Left renal pelvis (tissue), 4 donors: ENCODE results near the gene SMOC1. TPM values are rescaled to one million over a fixed set of nuclear protein-coding genes. Genes with fewer than 3 reads are reported as not detected.

Experiments
- DNase-seq, 4 donors: peaks; one replicate each; pipeline ENCODE4 v3.0.0-alpha.2; 2013; ENCODE audit warnings: low read depth in 4 of 4, low spot score in 3 of 4
- polyA plus RNA-seq, 4 donors: library from polyadenylated mRNA; unstranded; fragments of 120-200 nt; gene quantifications; one replicate each; pipeline ENCODE4 v1.2.1, GENCODE V29; 2013; ENCODE audit not compliant: insufficient read length in 4 of 4

The SMOC1 gene
- polyA plus RNA-seq, 4 donors: 1.6 to 2.4 (median 2.2) TPM

DNA sequence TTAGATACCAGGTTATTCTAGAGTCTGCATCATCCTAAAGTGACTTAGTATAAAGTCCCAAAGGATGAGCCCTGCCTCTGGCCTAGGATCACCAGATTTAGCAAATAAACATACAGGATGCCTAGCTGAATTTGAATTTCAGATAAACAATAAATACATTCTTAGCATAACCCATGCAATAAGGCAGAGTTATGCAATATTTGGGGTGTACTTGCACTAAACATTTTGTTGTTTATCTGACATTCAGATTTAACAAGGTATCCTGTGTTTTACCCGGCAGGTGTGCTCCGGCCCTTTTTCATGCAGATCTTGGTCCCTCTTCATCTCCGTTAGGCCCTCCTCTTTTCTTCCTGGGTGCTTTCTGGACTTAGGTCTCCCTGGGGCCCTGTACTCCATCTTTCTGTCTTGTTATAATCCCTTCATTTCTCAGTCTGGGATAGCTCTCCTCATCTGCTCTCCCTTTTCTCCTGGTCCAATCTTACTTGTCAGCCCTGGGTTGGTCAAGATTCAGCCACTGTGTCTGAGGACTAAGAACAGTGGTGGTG is 18.1 kb upstream of the SMOC1 start:
- no peak for DNase-seq

DNA sequence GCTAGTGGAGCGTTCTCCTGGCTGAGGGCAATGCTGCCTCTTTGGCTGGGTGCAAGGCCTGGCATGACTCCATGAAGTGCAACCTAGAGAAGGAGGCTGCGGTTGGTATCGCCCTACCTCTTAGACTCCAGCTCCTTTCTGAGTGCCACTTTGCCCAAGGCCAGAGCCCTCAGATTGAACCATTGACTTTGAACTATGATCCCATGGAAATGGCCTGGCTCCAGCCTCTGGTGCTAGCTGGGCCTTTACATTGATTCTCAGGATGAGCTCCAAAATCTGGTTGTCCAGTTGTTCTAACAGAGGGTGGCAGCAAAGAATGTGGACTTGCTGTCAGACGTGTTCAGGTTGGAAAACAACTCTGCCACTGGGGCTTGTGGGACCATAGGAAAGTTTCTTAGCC is 16.1 kb upstream of the SMOC1 start:
- DNase-seq: no peak

- DNase-seq: no peak
These were observed 13.4 kb upstream of the SMOC1 start for GRCh38 chr14:69865701-69866365.

DNA sequence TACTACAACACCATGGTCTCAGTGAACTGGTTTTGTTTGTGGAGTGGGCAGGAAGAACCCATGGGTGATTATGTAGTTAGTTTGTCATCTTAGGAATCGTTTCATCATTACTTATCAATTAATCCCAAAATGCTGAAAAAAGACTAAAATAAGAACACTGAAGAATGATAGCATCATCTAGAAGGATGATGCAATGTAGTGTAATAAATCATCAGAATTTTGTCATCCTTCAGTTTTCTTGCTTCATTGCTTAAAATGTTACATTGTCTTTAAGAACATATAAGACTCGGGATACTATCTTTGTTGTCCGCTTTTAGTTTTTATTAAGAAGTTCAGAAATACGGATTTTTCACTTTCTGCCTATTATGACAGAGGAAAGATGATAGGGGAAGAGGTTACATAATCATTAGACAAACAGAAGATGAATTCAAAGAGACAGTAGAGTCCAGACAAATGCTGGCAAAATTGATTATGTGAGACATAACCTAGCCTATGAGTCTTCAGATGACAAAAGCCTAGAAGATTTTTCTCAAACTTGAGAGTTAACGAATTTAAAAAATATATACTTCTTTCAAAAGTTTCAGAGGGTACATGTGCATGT is 10.8 kb upstream of the SMOC1 start:
- no peak for DNase-seq

- no peak for DNase-seq
These were observed 8.6 kb upstream of the SMOC1 start for GRCh38 chr14:69870613-69871012.

DNA sequence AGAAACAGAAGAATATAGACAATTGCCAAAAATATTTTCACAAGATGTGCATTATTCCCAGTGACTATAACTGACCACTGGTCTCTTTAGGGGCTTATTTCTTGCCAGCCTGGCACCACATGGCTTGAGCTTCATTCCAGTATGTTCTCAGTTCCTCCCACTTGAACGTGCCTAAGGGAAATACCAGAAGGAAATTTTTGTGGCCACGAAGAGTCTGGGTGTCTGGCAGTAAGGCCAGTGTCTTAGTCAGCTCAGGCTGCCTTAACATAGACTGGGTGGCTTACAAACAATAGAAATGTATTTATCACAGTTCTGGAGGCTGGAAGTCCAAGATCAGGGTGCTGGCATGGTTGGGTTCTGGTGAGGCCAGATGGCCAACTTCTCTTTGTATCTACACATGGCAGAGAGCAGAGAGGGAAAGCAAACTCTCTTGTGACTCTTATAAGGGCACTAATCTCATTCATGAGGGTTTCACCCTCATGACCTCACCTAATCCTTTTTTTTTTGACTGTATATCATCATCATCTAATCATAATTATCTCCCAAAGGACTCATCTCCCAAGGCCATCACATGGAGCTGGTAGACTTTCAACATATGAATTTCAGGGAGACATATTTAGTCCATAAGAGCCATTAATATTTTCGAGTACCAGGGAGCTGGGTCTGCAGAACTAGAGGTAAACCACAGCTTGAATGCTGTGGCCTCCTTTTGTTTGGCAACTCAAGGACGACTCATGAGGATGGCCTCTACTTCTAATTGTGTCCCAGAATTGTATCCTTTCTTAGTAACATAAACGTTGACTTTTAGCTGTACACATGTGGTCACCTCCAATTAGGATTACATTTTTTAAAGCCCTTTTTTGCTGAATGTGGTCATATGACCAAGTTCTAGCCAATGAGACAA is 5.1 kb upstream of the SMOC1 start:
- no peak for DNase-seq

DNA sequence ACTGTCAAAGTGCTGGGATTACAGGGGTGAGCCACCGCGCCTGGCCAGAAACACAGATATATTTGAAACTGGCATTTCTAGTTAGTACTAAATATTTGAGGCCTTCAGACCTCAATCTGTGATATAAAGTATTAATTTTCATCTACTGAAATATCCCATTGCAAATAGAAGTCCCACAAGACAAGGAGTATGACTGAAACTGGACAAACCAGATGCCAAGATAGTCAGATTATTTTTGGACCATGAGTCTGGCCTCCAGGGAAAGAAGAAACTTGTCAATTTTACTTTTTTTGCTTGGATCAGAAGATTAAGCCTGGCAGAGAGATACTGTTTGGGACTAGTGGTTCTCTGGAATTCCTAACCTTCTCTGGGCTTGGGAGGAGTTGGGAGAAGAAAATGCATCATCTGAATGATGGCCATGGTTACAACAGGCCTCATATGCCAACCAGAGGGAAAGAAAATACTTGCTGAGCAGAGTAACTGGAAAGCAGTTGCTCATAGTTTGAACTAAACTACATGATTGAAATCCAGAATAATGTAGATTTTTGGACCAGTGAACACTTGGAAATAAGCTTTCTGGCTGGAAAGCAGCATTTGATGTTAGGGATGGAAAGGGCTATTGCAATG is 2.9 kb upstream of the SMOC1 start:
- no peak for DNase-seq

- DNase-seq: no peak
These were observed 2.3 kb upstream of the SMOC1 start for GRCh38 chr14:69876848-69877306.

DNA sequence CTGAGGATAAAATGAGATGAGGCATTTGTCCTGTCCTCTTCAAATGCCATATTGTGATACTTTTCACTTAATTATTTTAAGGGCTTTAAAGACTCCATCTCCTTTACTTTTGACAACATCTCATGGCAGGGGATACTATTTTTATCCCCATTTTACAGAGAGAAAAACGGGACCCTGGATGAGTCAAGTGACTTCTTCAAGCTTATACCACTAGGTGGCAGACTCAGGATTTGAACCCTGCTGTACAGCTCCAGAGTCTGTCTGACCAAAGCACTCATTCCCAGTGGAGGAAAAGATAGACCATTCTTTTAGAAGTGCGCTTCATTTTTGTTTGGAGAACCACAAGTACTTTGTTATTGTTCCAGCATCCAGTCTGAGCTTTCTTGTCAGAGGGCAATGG is 1.7 kb upstream of the SMOC1 start:
- DNase-seq: no peak

DNA sequence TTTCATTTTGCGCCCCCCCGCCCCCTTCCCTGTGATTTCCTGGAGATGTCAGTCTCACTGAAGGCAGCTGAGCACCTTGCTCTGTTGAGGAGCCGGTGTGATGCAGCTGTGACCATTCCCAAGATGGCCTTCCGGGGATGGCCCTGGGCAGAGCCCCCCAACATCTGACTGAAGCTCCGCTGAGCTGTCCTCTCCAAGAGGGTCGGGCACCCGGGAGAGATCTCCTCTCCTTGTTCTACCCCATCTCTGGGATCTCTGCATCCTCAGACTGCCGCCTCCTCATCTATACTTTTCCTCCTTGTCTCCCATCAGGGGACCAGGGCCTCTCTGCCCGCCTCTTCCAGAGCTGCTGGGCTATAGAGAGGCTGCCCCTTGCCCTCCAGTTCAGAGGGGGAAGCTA is 965 bp upstream of the SMOC1 start:
- no peak for DNase-seq

GRCh38 chr14:69880044-69880487 is 850 bp downstream of the SMOC1 start:
- DNase-seq: peak in 1 of 4 donors; percentile 35

GRCh38 chr14:69880893-69881292 is 1.7 kb downstream of the SMOC1 start:
- no peak for DNase-seq

GRCh38 chr14:69882116-69882864 is 3.1 kb downstream of the SMOC1 start:
- no peak for DNase-seq

DNA sequence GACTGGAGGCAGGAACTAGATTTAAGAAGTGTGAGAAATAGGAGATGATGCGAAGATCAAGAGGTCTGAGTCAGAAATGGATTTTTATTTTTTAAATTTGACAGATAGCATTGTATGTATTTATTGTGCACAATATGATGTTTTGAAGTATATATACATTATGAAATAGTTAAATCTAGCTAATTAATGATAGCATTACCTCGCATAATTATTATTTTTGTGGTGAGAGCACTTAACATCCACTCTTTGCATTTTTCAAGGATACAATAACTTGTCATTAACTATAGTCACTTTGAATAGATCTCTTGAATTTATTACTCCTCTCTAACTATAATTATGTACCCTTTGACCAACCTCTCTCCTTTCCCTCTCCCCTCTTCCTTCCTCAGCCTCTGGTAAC is 3.7 kb downstream of the SMOC1 start:
- no peak for DNase-seq

- no peak for DNase-seq
These were observed 7.4 kb downstream of the SMOC1 start for GRCh38 chr14:69886453-69887242.

DNA sequence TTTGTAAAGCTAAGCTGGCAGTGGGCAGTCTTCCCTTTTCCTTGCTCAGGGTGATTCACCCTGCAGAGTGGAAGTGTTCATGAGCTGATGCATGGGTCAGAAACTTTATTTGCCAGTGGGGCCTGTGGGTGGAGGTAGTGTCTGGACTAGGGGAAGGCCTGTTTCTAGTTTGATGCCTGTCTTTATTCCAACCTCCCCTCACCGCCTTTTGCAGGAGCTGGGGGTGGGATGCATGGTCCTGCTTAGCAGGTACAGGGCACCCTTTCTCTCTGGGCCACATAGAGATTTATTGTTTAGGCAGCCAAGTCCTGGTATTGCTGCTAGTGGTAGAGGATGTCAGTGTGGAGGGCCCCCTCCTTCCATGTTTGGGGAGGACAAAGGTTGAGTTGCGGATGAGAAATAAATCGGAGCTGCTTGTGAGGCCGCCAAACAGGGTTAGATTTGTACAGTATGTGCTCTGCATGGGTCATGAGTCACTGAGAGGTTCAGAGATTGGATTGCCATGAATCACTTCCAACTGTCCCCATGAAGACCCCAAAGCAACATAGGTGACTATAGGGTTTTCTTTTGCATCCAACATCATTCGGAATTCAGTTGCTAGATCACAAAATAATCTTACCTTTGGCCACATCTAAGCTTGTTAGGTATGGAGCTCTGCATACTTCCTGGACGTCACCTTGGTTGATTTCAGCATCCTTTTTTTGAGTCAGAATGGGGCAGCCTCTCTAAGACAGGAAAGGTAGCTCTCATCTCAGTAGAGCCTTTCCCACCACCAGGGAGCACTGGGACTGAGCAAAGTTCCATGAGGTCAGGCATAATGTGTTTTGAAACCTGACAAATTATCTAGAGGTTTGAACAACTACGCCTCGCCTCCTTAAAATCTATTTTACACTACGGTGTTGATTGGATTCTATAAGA is 8.8 kb downstream of the SMOC1 start:
- no peak for DNase-seq

GRCh38 chr14:69891422-69891821 is 12.2 kb downstream of the SMOC1 start:
- no peak for DNase-seq

DNA sequence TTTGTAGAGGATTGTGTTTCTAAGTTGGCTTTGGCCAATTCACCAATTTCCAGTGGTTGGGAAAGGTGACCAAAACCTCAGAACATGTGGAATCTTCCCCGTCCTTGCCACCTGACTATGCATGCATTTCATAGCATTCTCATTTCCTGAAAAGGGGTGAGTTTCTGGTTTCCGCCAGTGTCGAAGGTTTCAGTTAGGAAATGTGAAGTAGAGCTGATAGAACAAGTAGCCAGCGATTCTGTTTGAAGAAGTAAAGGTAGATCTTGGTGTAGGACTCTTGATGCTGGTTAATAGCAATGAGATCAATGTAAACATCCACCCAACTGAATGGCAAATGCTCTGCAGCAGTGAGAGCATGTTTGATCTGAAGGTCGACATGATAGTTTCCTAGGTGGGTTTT is 15.9 kb downstream of the SMOC1 start:
- DNase-seq: no peak
